GM18499 (cell line): ENCODE measurements around the gene SMOC2.

Experiments used
- ATAC-seq: cut with Tn5 transposase; IDR thresholded peaks from one replicate; pipeline ENCODE4 v1.9.1; 2021; ENCODE audit warnings: moderate number of reproducible peaks; ENCODE audit not compliant: insufficient read depth, unreplicated experiment

Gene SMOC2

GRCh38 chr6:168715643-168716481 is 274.9 kb downstream of the SMOC2 start:
- no peak for ATAC-seq

- no peak for ATAC-seq
Observed at GRCh38 chr6:168716581-168716980, 275.6 kb downstream of the SMOC2 start.

GRCh38 chr6:168717491-168717890 is 276.5 kb downstream of the SMOC2 start:
- ATAC-seq = no peak
